Activated naive CD4-positive, alpha-beta T cell treated with anti-CD3 and anti-CD28 coated beads, Interleukin-2, amount 50 U/mL, for 24 hours (primary cell): Measurements from ENCODE around the gene PRELID1.
"Not testable (repeated sequence)": the region's sequence is repeated elsewhere in the genome, so short reads cannot be mapped to it uniquely, and the experiment has no call there.

Experiments used
- H3K27ac Mint-ChIP-seq: one replicate; pipeline ENCODE4 v1.8.0; 2021; ENCODE audit warnings: mild to moderate bottlenecking, mixed read lengths
- H3K27me3 Mint-ChIP-seq: one replicate; pipeline ENCODE4 v1.8.0; 2021; ENCODE audit warnings: mixed read lengths
- H3K36me3 Mint-ChIP-seq: one replicate; pipeline ENCODE4 v1.8.0; 2021; ENCODE audit warnings: mixed read lengths
- H3K4me1 Mint-ChIP-seq: one replicate; pipeline ENCODE4 v1.8.0; 2021; ENCODE audit warnings: mixed read lengths
- H3K4me3 Mint-ChIP-seq: one replicate; pipeline ENCODE4 v1.8.0; 2021; ENCODE audit warnings: mild to moderate bottlenecking, mixed read lengths
- H3K9me3 Mint-ChIP-seq: one replicate; pipeline ENCODE4 v1.8.0; 2021; ENCODE audit warnings: mixed read lengths

Gene PRELID1

GRCh38 chr5:177303121-177303924 lies at the start of gene PRELID1, which contains the start of gene RAB24:
Gene PRELID1, plus strand, starts transcription at chr5:177303799. Its CDS starts 187 bp downstream, at chr5:177303986.
Gene RAB24, minus strand, starts transcription at chr5:177303719. Its CDS starts 431 bp downstream, at chr5:177303288.
- Mint-ChIP-seq H3K4me1 (peaks cover 67% of the 10 kb centered on the region), H3K9me3 (no peaks in the 10 kb centered on the region), H3K4me3 (peak within 1 kb of the TSS; percentile 92), H3K27ac (peak within 1 kb of the TSS; percentile 87), H3K36me3 (peaks cover 7% of the 10 kb centered on the region), H3K27me3 (no peaks in the 10 kb centered on the region)

DNA sequence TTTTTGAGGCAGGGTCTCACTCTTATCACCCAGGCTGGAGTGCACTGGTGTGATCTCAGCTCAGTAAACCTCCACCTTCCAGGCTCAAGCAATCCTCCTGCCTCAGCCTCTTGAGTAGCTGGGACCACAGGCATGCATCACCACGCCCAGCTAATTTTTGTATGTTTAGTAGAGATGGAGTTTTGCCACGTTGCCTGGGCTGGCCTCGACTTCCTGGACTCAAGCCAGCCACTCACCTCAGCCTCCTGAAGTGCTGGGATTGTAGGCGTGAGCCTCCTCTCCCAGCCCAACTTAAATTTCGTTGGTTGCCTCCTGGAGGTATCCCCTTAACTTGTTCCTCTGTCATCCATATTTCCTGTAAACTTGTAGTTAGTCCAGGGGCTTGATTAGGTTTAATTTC lies 47.3 kb upstream of the PRELID1 start:
- H3K4me3 Mint-ChIP-seq, result no peak overlapping the region
- no peaks in the 10 kb centered on the region for H3K9me3 Mint-ChIP-seq
- H3K4me1 Mint-ChIP-seq, result peaks cover 6% of the 10 kb centered on the region
- H3K27me3 Mint-ChIP-seq, result no peaks in the 10 kb centered on the region
- peaks cover 10% of the 10 kb centered on the region for H3K36me3 Mint-ChIP-seq
- peak overlapping the region; percentile 49 for H3K27ac Mint-ChIP-seq

GRCh38 chr5:177258711-177259110 lies 44.9 kb upstream of the PRELID1 start:
- not testable (repeated sequence) for H3K9me3 Mint-ChIP-seq, H3K4me3 Mint-ChIP-seq, H3K27me3 Mint-ChIP-seq, H3K36me3 Mint-ChIP-seq, H3K4me1 Mint-ChIP-seq, H3K27ac Mint-ChIP-seq

- Mint-ChIP-seq H3K4me3 (no peak overlapping the region), H3K27me3 (no peaks in the 10 kb centered on the region), H3K27ac (no peak overlapping the region), H3K36me3 (peaks cover 6% of the 10 kb centered on the region), H3K9me3 (no peaks in the 10 kb centered on the region), H3K4me1 (peaks cover under 1% of the 10 kb centered on the region)
Observed at GRCh38 chr5:177260961-177261360, 42.6 kb upstream of the PRELID1 start.

GRCh38 chr5:177261510-177261909 lies 42.1 kb upstream of the PRELID1 start:
- peak overlapping the region; percentile 41 for H3K27ac Mint-ChIP-seq

GRCh38 chr5:177264178-177264577 lies 39.4 kb upstream of the PRELID1 start:
- Mint-ChIP-seq H3K27ac (no peak overlapping the region), H3K4me1 (no peaks in the 10 kb centered on the region), H3K9me3 (no peaks in the 10 kb centered on the region), H3K36me3 (peaks cover 10% of the 10 kb centered on the region), H3K4me3 (no peak overlapping the region), H3K27me3 (no peaks in the 10 kb centered on the region)

More at GRCh38 chr5:177261510-177261909, 42.1 kb upstream of the PRELID1 start:
- Mint-ChIP-seq H3K27me3 (no peaks in the 10 kb centered on the region), H3K4me1 (no peaks in the 10 kb centered on the region), H3K4me3 (no peak overlapping the region), H3K9me3 (no peaks in the 10 kb centered on the region), H3K36me3 (peaks cover 8% of the 10 kb centered on the region)

DNA sequence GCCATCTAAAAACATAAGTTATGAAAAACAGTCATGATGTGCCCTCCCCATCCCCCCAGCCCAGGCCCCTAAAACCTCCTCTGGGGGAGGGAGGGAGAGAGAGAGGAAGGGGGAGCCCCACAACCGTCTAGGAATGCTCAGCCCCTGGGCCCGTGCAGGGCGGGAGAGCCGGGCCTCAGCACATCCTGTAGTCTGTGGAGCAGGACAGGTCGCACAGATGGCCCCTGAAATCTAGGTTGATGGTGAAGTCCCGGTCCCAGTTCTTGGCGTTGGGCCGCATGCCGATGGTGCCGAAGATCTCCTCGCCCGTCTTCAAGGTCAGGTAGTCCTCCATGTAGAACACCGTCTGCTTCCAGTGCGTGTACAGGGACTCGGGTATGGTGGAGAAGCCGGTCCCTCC lies 38.2 kb upstream of the PRELID1 start:
- Mint-ChIP-seq H3K27me3 (no peaks in the 10 kb centered on the region), H3K4me1 (no peaks in the 10 kb centered on the region), H3K9me3 (no peaks in the 10 kb centered on the region), H3K36me3 (peaks cover 8% of the 10 kb centered on the region), H3K27ac (no peak overlapping the region), H3K4me3 (no peak overlapping the region)

GRCh38 chr5:177269232-177269895 lies 34.2 kb upstream of the PRELID1 start:
- no peak overlapping the region for H3K4me3 Mint-ChIP-seq
- peaks cover 9% of the 10 kb centered on the region for H3K36me3 Mint-ChIP-seq
- H3K27ac Mint-ChIP-seq, result no peak overlapping the region
- H3K27me3 Mint-ChIP-seq, result no peaks in the 10 kb centered on the region
- H3K4me1 Mint-ChIP-seq, result no peaks in the 10 kb centered on the region
- H3K9me3 Mint-ChIP-seq, result no peaks in the 10 kb centered on the region

- Mint-ChIP-seq H3K36me3 (peaks cover 9% of the 10 kb centered on the region), H3K27ac (no peak overlapping the region), H3K4me3 (no peak overlapping the region), H3K27me3 (no peaks in the 10 kb centered on the region), H3K9me3 (no peaks in the 10 kb centered on the region), H3K4me1 (no peaks in the 10 kb centered on the region)
Observed at GRCh38 chr5:177269976-177270375, 33.6 kb upstream of the PRELID1 start.

DNA sequence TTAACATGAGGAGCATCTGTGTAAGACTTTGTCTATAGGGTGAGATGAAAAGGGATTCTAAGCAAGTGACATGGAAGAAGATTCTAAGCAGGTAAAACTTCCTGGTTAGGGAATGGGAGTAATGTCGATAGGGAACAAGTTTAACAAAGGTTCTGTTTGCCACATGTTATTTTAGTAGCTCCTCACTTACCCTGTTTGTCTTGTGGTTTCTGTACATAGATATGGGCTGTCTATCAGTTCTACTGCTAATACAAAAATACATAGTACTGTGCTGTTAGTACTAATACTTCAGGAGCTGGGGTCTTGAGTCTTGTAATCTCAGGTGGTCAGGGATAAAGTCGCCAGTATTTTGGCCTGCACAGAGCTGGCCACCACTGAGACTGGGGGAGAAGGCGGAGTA lies 32.9 kb upstream of the PRELID1 start:
- Mint-ChIP-seq H3K9me3 (no peaks in the 10 kb centered on the region), H3K4me3 (no peak overlapping the region), H3K27me3 (no peaks in the 10 kb centered on the region), H3K36me3 (peaks cover 11% of the 10 kb centered on the region), H3K4me1 (no peaks in the 10 kb centered on the region), H3K27ac (no peak overlapping the region)

DNA sequence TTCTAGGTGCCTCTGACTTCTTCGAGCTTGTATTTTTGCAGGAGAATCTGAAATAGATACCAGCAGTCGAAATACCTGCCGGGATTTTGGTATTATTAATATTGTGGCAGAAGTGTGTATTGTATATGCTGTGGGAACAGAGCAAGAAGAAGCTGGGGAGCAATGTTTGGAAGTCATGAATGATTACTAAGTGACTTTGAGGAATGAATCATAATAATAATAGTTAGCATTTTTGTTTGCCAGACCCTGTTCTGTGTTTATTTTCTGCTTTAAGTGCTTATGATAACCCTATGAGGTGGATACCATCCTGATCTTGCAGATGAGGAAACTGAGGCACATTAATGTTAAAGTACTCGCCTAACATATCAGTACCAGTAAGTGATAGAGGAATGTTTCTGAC lies 32.5 kb upstream of the PRELID1 start:
- H3K4me3 Mint-ChIP-seq, result no peak overlapping the region
- H3K9me3 Mint-ChIP-seq, result no peaks in the 10 kb centered on the region
- H3K27ac Mint-ChIP-seq, result no peak overlapping the region
- no peaks in the 10 kb centered on the region for H3K27me3 Mint-ChIP-seq
- peaks cover 11% of the 10 kb centered on the region for H3K36me3 Mint-ChIP-seq
- H3K4me1 Mint-ChIP-seq, result no peaks in the 10 kb centered on the region

DNA sequence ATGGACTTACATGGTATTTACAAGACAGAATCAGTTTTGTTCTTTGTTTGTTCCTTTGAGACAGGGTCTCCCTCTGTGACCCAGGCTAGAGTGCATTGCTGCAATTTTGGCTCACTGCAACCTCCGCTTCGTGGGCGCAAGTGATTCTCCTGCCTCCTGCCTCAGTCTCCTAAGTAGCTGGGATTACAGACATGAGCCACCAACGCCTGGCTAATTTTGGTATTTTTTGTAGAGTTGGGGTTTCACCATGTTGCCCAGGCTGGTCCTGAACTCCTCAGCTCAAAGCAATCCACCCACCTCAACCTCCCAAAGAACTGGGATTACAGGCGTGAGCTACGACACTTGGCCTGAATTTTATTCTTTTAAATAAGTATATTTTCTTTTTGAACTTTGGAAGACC lies 27.7 kb upstream of the PRELID1 start:
- H3K9me3 Mint-ChIP-seq, result no peaks in the 10 kb centered on the region

DNA sequence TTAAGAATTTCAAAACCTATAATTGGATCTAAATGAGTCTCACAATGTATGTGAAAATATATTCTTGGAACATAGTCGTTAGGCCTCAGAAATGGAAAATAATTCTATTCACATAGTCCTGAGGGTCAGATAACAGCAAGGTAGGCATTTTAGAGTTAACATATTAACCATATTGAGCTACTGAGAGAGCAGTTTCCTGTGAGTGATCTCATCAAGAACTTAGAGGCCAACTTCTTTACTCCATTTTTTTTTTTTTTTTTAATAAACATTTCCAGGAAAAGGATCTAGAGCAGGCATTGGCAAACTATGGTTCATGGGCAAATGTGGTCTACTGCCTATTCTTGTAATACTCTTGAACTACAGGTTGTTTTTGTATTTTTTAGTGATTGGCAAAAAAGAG lies 26.7 kb upstream of the PRELID1 start:
- Mint-ChIP-seq H3K27me3 (no peaks in the 10 kb centered on the region), H3K36me3 (peaks cover 7% of the 10 kb centered on the region), H3K4me3 (no peak overlapping the region), H3K27ac (no peak overlapping the region), H3K4me1 (peaks cover 3% of the 10 kb centered on the region), H3K9me3 (no peaks in the 10 kb centered on the region)

More for the DNA sequence above, 27.7 kb upstream of the PRELID1 start:
- Mint-ChIP-seq H3K4me1 (peaks cover 3% of the 10 kb centered on the region), H3K27me3 (no peaks in the 10 kb centered on the region), H3K4me3 (no peak overlapping the region), H3K27ac (no peak overlapping the region), H3K36me3 (peaks cover 7% of the 10 kb centered on the region)

DNA sequence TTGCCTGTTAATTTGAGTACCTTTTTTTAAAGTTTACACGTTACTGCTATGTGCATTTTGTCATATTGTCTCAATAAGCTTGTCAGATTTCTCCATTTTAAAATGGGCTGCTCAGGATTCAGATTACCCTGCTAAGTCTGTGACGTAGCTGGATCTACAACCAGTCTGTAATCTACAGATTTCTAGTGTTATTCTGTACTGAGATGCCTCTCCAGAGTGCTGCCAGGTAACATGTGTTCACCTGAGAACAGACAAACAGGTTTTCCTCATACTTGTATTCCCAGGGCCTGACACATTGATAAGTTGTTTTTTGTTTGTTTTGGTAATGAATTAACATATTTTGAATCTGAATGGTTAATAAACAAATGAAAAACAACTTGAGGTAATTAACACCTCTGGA lies 15.4 kb upstream of the PRELID1 start:
- Mint-ChIP-seq H3K4me3 (no peak overlapping the region), H3K27ac (no peak overlapping the region), H3K4me1 (no peaks in the 10 kb centered on the region), H3K36me3 (peaks cover 13% of the 10 kb centered on the region), H3K27me3 (no peaks in the 10 kb centered on the region), H3K9me3 (no peaks in the 10 kb centered on the region)

DNA sequence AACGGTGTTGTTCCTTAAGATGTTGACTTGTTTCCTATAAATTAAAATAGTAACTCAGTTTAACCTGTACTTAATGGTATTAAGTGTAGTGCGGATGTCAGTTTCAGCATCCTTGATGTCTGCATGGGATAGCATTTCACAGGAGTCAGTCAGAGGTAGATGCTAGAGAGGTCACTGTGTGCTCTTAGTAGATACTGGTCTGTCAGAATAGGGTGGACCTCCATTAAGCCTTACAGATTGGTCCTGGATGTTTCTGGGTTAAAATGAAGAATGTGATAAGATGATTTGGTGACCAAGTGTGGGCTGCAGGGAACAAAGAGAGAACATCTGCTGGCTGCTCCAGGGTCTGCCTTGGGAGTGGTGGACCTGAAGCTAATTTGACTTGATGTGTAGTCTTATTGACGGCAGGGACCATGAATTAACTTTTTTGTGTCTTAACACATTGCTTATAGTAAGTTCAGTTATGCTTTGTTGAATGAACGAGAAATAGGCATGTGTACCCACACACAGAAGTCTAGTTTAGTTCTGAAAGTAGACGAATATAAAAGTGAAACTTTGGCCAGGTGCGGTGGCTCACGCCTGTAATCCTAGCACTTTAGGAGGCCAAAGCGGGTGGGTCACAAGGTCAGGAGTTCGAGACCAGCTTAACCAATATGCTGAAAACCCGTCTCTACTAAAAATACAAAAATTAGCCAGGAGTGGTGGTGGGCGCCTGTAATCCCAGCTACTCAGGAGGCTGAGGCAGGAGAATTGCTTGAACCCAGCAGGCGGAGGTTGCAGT lies 12.6 kb upstream of the PRELID1 start:
- H3K36me3 Mint-ChIP-seq, result peaks cover 11% of the 10 kb centered on the region
- H3K27ac Mint-ChIP-seq, result peak overlapping the region; percentile 55
- no peaks in the 10 kb centered on the region for H3K27me3 Mint-ChIP-seq
- H3K4me3 Mint-ChIP-seq, result no peak overlapping the region
- H3K9me3 Mint-ChIP-seq, result no peaks in the 10 kb centered on the region
- H3K4me1 Mint-ChIP-seq, result peaks cover 8% of the 10 kb centered on the region

DNA sequence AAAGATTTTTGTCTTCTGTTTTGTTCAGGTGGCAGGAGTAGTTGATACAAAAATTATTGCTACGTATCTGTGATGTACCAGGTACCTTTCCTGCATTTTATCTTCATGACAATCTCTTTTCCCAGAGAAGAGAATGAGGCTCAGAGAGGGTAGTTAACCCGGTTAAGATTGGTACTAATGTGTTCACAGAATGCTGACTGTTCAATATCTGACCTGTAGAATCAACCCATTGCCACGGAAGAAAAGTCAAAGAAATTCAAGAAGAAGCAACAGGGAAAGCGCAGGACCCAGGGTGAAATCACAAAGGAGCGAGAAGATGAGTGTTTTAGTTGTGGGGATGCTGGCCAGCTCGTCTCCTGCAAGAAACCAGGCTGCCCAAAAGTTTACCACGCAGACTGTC lies 11.9 kb upstream of the PRELID1 start:
- Mint-ChIP-seq H3K4me1 (peaks cover 15% of the 10 kb centered on the region), H3K27ac (no peak overlapping the region), H3K27me3 (no peaks in the 10 kb centered on the region), H3K4me3 (no peak overlapping the region), H3K9me3 (no peaks in the 10 kb centered on the region), H3K36me3 (peaks cover 10% of the 10 kb centered on the region)
